Muscle of leg (tissue), 11 donors: Measurements from ENCODE around the gene RFC2. TPM values are rescaled to one million over a fixed set of nuclear protein-coding genes. Genes with fewer than 3 reads are reported as not detected.
"Not testable (repeated sequence)": the region's sequence is repeated elsewhere in the genome, so short reads cannot be mapped to it uniquely, and the experiment has no call there.

Experiments
- DNase-seq: peaks from one replicate; pipeline ENCODE4 v3.0.0; 2013
- H3K27ac ChIP-seq: one replicate; pipeline ENCODE4 v1.5.1; 2013; ENCODE audit warnings: mild to moderate bottlenecking, low read length, control low read depth
- H3K27me3 ChIP-seq: one replicate; pipeline ENCODE4 v1.6.1; 2013; ENCODE audit warnings: low read length; ENCODE audit not compliant: control insufficient read depth, insufficient read depth
- H3K36me3 ChIP-seq: one replicate; pipeline ENCODE4 v1.6.1; 2013; ENCODE audit warnings: low read length; ENCODE audit not compliant: control insufficient read depth, insufficient read depth
- H3K4me1 ChIP-seq: one replicate; pipeline ENCODE4 v1.6.1; 2013; ENCODE audit warnings: low read length; ENCODE audit not compliant: control insufficient read depth, insufficient read depth
- H3K4me3 ChIP-seq: one replicate; pipeline ENCODE4 v1.5.1; 2013; ENCODE audit warnings: low read length, control low read depth
- H3K9me3 ChIP-seq: replicated peaks from 2 replicates; pipeline ENCODE4 v1.6.1; 2013; ENCODE audit warnings: low read depth, low read length; ENCODE audit not compliant: control insufficient read depth
- WGBS: methylation state at CpG from one replicate; pipeline ENCODE4 v1.1.5; 2013; ENCODE audit warnings: missing lambda C conversion rate; ENCODE audit not compliant: insufficient coverage; 5-methylcytosine and 5-hydroxymethylcytosine counted together
- polyA plus RNA-seq, 8 donors: library from polyadenylated mRNA; unstranded; fragments of 120-200 nt; gene quantifications; one replicate each; pipeline versions ENCODE4 v1.2.1 to v1.2.3, GENCODE V29; 2013; ENCODE audit warnings: inconsistent platforms in 1 of 8, low replicate concordance in 1 of 8; ENCODE audit not compliant: insufficient read length in 8 of 8, insufficient read depth in 1 of 8
- total RNA-seq: library from RNA; stranded (reverse); fragments of 120-200 nt; gene quantifications from one replicate; pipeline ENCODE4 v1.2.4, GENCODE V29; 2013

RFC2 gene
- total and polyA plus RNA-seq, 9 donors: 27.5 to 39.5 (median 38.0) TPM

DNA sequence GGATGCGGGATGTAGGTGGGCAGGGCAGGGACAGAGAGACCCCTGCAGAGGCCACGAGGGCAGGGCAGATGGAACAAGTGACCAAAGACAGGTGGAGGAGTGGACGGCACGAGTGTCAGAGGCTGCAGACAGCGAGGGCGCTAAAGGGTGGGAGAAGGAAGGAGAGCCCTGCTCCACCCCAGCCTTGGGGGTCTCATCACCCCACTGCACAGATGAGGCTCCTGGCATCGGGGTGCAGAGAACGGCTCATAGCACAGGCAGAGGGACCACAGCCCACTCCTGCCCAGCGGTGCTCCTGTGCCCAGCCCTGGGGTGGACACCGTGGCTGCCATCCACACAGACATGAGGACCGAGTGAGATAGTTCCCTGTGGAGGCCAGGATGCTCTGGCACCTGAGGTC, 46.6 kb downstream of the RFC2 start:
- H3K9me3 ChIP-seq: no peaks in the 10 kb centered on the region
- H3K4me1 ChIP-seq: peaks cover 2% of the 10 kb centered on the region
- H3K27ac ChIP-seq: no peak overlapping the region
- no peak overlapping the region for H3K4me3 ChIP-seq
- 80% methylated on average over 9 of the region's 11 CpGs for WGBS
- no peak for DNase-seq
- H3K27me3 ChIP-seq: peaks cover 6% of the 10 kb centered on the region
- no peaks in the 10 kb centered on the region for H3K36me3 ChIP-seq

DNA sequence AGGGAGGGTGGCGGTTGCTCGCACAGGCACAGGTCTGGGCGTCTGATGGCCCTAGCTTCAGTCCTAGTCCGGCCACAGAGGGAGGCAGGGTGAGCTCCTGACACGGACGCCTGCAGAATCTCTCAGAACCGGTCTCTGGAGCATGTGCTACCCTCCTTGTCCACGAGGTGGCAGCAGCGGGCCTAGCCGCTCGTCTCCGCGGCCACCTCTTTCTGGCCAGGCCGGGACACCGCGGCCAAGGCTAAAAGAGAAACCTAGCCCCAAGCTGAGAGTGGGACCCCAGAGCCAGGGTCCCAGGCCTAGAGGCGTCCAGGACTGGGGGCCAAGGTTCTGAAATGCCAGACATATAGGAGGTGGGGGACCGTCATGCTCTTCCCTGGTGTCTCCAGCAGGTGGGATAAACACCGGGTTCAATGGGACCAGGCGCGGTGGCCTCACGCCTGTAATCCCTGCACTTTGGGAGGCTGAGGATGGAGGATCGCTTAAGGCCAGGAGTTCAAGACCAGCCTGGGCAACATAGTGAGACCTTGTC, 47.5 kb downstream of the RFC2 start:
- H3K36me3 ChIP-seq: no peaks in the 10 kb centered on the region
- no peaks in the 10 kb centered on the region for H3K9me3 ChIP-seq
- H3K27me3 ChIP-seq: peaks cover 6% of the 10 kb centered on the region
- H3K4me3 ChIP-seq: no peak overlapping the region
- DNase-seq: peak; percentile 83
- WGBS: 6% methylated on average over 18 of the region's 23 CpGs
- H3K4me1 ChIP-seq: peaks cover 2% of the 10 kb centered on the region
- H3K27ac ChIP-seq: no peak overlapping the region

GRCh38 chr7:74206052-74206451, 48.1 kb downstream of the RFC2 start:
- not testable (repeated sequence) for DNase-seq, H3K4me3 ChIP-seq, H3K4me1 ChIP-seq, H3K27ac ChIP-seq, H3K9me3 ChIP-seq, H3K36me3 ChIP-seq, H3K27me3 ChIP-seq
- 74% methylated on average over 6 of the region's 10 CpGs for WGBS

DNA sequence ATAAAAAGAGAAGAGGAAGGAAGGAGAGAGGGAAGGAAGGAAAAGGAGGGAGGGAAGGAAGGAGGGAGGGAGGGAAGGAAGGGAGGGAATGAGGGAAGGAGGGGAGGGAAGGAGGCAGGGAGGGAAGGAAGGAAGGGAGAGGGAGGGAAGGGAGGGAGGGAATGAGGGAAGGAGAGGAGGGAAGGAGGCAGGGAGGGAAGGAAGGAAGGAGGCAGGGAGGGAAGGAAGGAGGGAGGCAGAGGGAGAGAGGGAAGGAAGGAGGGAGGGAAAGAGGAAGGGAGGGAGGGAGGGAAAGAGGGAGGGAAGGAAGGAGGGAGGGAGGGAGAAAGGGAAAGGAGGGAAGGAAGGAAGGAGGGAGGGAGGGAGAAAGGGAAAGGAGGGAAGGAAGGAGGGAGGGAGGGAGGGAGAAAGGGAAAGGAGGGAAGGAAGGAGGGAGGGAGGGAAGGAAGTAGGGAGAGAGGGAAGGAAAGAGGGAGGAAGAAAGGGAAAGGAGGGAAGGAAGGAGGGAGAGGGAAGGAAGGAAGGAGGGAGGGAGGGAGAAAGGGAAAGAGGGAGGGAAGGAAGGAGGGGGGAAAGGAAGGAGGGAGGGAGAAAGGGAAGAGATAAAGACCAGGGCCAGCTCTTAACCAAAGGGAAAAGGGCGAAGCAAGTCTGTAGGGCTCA, 50.1 kb downstream of the RFC2 start:
- H3K4me1 ChIP-seq: peaks cover 2% of the 10 kb centered on the region
- H3K36me3 ChIP-seq: peaks cover 3% of the 10 kb centered on the region
- H3K9me3 ChIP-seq: no peaks in the 10 kb centered on the region
- no peak overlapping the region for H3K4me3 ChIP-seq
- no peak for DNase-seq
- 89% methylated on average over 1 of the region's 1 CpG for WGBS
- H3K27ac ChIP-seq: no peak overlapping the region
- H3K27me3 ChIP-seq: peaks cover 6% of the 10 kb centered on the region

- peaks cover 2% of the 10 kb centered on the region for H3K4me1 ChIP-seq
- peak; percentile 75 for DNase-seq
- H3K9me3 ChIP-seq: no peaks in the 10 kb centered on the region
- no peak overlapping the region for H3K27ac ChIP-seq
- H3K36me3 ChIP-seq: peaks cover 3% of the 10 kb centered on the region
- 70% methylated on average over 5 of the region's 12 CpGs for WGBS
- H3K4me3 ChIP-seq: no peak overlapping the region
- H3K27me3 ChIP-seq: peaks cover 6% of the 10 kb centered on the region
These were observed 51.2 kb downstream of the RFC2 start for GRCh38 chr7:74202841-74203556.

- H3K4me3 ChIP-seq: no peak overlapping the region
- no peaks in the 10 kb centered on the region for H3K9me3 ChIP-seq
- peaks cover 19% of the 10 kb centered on the region for H3K36me3 ChIP-seq
- H3K27ac ChIP-seq: no peak overlapping the region
- no peak for DNase-seq
- H3K27me3 ChIP-seq: peaks cover 4% of the 10 kb centered on the region
- WGBS: 69% methylated on average over 5 of the region's 19 CpGs
- no peaks in the 10 kb centered on the region for H3K4me1 ChIP-seq
These were observed 54.4 kb downstream of the RFC2 start for GRCh38 chr7:74199551-74200355.

DNA sequence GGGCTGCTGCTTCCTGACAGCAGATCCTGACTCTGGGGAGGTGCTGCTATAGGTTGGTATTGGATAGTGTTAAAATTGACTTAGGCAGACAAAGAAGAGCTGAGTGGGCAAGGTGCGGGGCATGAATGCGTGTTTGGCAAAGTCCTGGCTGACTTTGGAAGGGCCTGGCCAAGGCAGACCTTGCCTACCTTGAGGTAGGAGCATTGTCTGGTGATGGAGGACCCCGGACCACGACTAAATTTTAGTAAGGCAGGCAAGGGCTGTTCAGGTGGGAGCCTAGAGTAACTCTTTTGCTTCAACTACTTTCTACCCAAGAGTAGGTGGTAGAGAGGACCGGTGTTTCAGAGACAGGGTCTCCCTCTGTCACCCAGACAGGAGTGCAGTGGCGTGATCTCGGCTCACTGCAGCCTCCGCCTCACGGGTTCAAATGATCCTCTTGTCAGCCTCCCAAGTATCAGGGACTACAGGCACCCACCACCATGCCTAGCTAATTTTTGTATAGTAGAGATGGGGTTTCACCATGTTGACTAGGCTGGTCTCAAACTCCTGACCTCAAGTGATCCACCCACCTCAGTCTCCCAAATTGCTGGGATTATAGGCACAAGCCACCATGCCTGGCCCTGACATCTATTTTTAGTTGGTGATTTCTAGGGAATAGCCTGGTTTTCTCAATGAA, 56.6 kb downstream of the RFC2 start:
- Histone ChIP-seq H3K9me3 (no peaks in the 10 kb centered on the region), H3K27ac (no peak overlapping the region), H3K27me3 (no peaks in the 10 kb centered on the region), H3K36me3 (peaks cover 38% of the 10 kb centered on the region), H3K4me1 (no peaks in the 10 kb centered on the region), H3K4me3 (no peak overlapping the region)
- no peak for DNase-seq
- 96% methylated on average over 2 of the region's 9 CpGs for WGBS

- H3K4me1 ChIP-seq, DNase-seq, H3K27me3 ChIP-seq, H3K9me3 ChIP-seq, H3K27ac ChIP-seq, H3K4me3 ChIP-seq: not testable (repeated sequence)
- 79% methylated on average over 4 of the region's 19 CpGs for WGBS
- H3K36me3 ChIP-seq: peaks cover 47% of the 10 kb centered on the region
These were observed 58.1 kb downstream of the RFC2 start for GRCh38 chr7:74195968-74196654.

- H3K4me1 ChIP-seq, H3K9me3 ChIP-seq, DNase-seq, H3K4me3 ChIP-seq, H3K27me3 ChIP-seq, H3K27ac ChIP-seq: not testable (repeated sequence)
- WGBS: 94% methylated on average over 3 of the region's 23 CpGs
- peaks cover 56% of the 10 kb centered on the region for H3K36me3 ChIP-seq
These were observed 58.9 kb downstream of the RFC2 start for GRCh38 chr7:74195139-74195860.
